NCI-H1417 treated with DMSO at 0.1 percent for 48 hours (cell line): ENCODE data around the gene FEM1B.

Experiments used
- DNase-seq: peaks from one replicate; lab custom pipeline; 2025; lab: John Stamatoyannopoulos, UW

The FEM1B gene

GRCh38 chr15:68285259-68285980 lies 7.9 kb downstream of the FEM1B start:
- DNase-seq, result peak; percentile 24

GRCh38 chr15:68286256-68286655 lies 8.7 kb downstream of the FEM1B start:
- DNase-seq, result no peak

GRCh38 chr15:68289057-68289456 lies 11.5 kb downstream of the FEM1B start:
- no peak for DNase-seq

- no peak for DNase-seq
Observed at GRCh38 chr15:68289621-68290352, 12.2 kb downstream of the FEM1B start.

- no peak for DNase-seq
Observed at GRCh38 chr15:68290715-68291114, 13.2 kb downstream of the FEM1B start.

GRCh38 chr15:68292157-68292781 lies 14.7 kb downstream of the FEM1B start:
- DNase-seq, result no peak

- no peak for DNase-seq
Observed at GRCh38 chr15:68292967-68293366, 15.4 kb downstream of the FEM1B start.

- DNase-seq, result no peak
Observed at GRCh38 chr15:68295014-68295805, 17.7 kb downstream of the FEM1B start.

GRCh38 chr15:68298336-68298735 lies 20.8 kb downstream of the FEM1B start:
- no peak for DNase-seq

- no peak for DNase-seq
Observed at GRCh38 chr15:68298882-68299381, 21.4 kb downstream of the FEM1B start.

- DNase-seq, result no peak
Observed at GRCh38 chr15:68299436-68299835, 21.9 kb downstream of the FEM1B start.

- no peak for DNase-seq
Observed at GRCh38 chr15:68300115-68300940, 22.8 kb downstream of the FEM1B start.

- DNase-seq, result no peak
Observed at GRCh38 chr15:68301301-68301700, 23.8 kb downstream of the FEM1B start.

- no peak for DNase-seq
Observed at GRCh38 chr15:68302729-68303128, 25.2 kb downstream of the FEM1B start.

- no peak for DNase-seq
Observed at GRCh38 chr15:68303134-68303533, 25.6 kb downstream of the FEM1B start.

- no peak for DNase-seq
Observed at GRCh38 chr15:68303560-68304436, 26.3 kb downstream of the FEM1B start.

- DNase-seq, result no peak
Observed at GRCh38 chr15:68304589-68305337, 27.2 kb downstream of the FEM1B start.

- no peak for DNase-seq
Observed at GRCh38 chr15:68305420-68305871, 27.9 kb downstream of the FEM1B start.
